B cell (primary cell): ENCODE results near the gene TOM1L2. TPM values are rescaled to one million over a fixed set of nuclear protein-coding genes. Genes with fewer than 3 reads are reported as not detected.

Source experiments
- ATAC-seq: fragments of 200-7000 bp; cut with Tn5 transposase; one replicate; pipeline ENCODE4 v1.10.0; 2021; ENCODE audit warnings: low read depth, mild to moderate bottlenecking, moderate number of reproducible peaks, moderate library complexity
- CTCF ChIA-PET: fragments of 350-600 bp; sonication (Branson Sonifier 250); formaldehyde crosslinking; loops from one replicate; lab custom pipeline; 2021; ENCODE audit warnings: antibody characterized with exemption, inconsistent platforms; lab: Charles Lee
- POLR2A ChIA-PET: fragments of 350-600 bp; sonication (Branson Sonifier 250); formaldehyde crosslinking; loops from one replicate; lab custom pipeline; 2021; ENCODE audit warnings: antibody characterized with exemption; lab: Charles Lee
- DNase-seq: peaks from one replicate; pipeline ENCODE4 v3.0.0; 2013
- H2AFZ ChIP-seq: 2 replicates; pipeline ENCODE4 v1.6.1; 2012; ENCODE audit warnings: mild to moderate bottlenecking, low read depth, low read length; ENCODE audit not compliant: insufficient read depth, poor library complexity, severe bottlenecking
- H3K27ac ChIP-seq, 2 donors: 1 replicate in 1 of 2; 2 replicates in 1 of 2; pipeline ENCODE4 v1.5.1; 2012 to 2013; ENCODE audit warnings: low read length in 2 of 2, mild to moderate bottlenecking in 2 of 2, moderate library complexity in 1 of 2
- H3K27me3 ChIP-seq, 4 experiments: fragments of 200-600 bp in 1 of 4; sonication (generic) in 1 of 4; replicated peaks in 1 of 4; 1 replicate in 2 of 4; 2 replicates in 2 of 4; pipeline versions ENCODE4 v1.6.1 to v1.7.0; 2013 to 2016; ENCODE audit warnings: low read length in 3 of 4, mild to moderate bottlenecking in 2 of 4, mixed read lengths in 1 of 4, moderate library complexity in 1 of 4; ENCODE audit not compliant: insufficient read depth in 4 of 4, control insufficient read depth in 3 of 4; ENCODE audit errors: control extremely low read depth in 1 of 4
- H3K36me3 ChIP-seq, 2 experiments: replicated peaks in 1 of 2; 1 replicate in 1 of 2; 2 replicates in 1 of 2; pipeline versions ENCODE4 v1.6.1 to v1.7.1; 2013; ENCODE audit warnings: low read length in 1 of 2; ENCODE audit not compliant: insufficient read depth in 2 of 2, control insufficient read depth in 1 of 2; ENCODE audit errors: control extremely low read depth in 1 of 2, extremely low read depth in 1 of 2
- H3K4me1 ChIP-seq, 2 donors: fragments of 200-600 bp in 1 of 2; sonication (generic) in 1 of 2; 1 replicate in 1 of 2; 2 replicates in 1 of 2; pipeline versions ENCODE4 v1.5.1 to v1.6.1; 2013 to 2017; ENCODE audit warnings: low read length in 2 of 2; ENCODE audit not compliant: control insufficient read depth in 2 of 2, insufficient read depth in 2 of 2
- H3K4me2 ChIP-seq: replicated peaks from 2 replicates; pipeline ENCODE3; 2012; ENCODE audit warnings: mild to moderate bottlenecking, low read depth, low read length; ENCODE audit not compliant: poor library complexity, severe bottlenecking
- H3K4me3 ChIP-seq, 5 experiments: fragments of 200-600 bp in 1 of 5; sonication (generic) in 1 of 5; 1 replicate in 3 of 5; 2 replicates in 2 of 5; pipeline versions ENCODE4 v1.5.1 to v1.7.0; 2011 to 2016; ENCODE audit warnings: low read length in 4 of 5, mild to moderate bottlenecking in 4 of 5, low read depth in 2 of 5, control low read depth in 1 of 5, moderate library complexity in 1 of 5; ENCODE audit not compliant: insufficient read depth in 1 of 5; ENCODE audit errors: control extremely low read depth in 1 of 5, extremely low read depth in 1 of 5
- H3K79me2 ChIP-seq: fragments of 200-600 bp; sonication (generic); one replicate; pipeline ENCODE4 v1.6.0; 2016; ENCODE audit warnings: low read length; ENCODE audit not compliant: control insufficient read depth, insufficient read depth
- H3K9ac ChIP-seq: fragments of 200-600 bp; sonication (generic); 2 replicates; pipeline ENCODE4 v1.6.1; 2017; ENCODE audit warnings: mild to moderate bottlenecking, low read length, moderate library complexity
- H3K9me3 ChIP-seq, 3 donors: one replicate each; pipeline versions ENCODE4 v1.6.1 to v1.7.1; 2013; ENCODE audit warnings: low read length in 2 of 3; ENCODE audit not compliant: control insufficient read depth in 2 of 3, insufficient read depth in 1 of 3; ENCODE audit errors: control extremely low read depth in 1 of 3
- H4K20me1 ChIP-seq: 2 replicates; pipeline ENCODE4 v1.6.0; 2012; ENCODE audit warnings: mild to moderate bottlenecking, low read length; ENCODE audit not compliant: insufficient read depth, control insufficient read depth, poor library complexity, severe bottlenecking
- H3K27ac Mint-ChIP-seq: one replicate; pipeline ENCODE4 v1.8.0; 2021; ENCODE audit warnings: mixed read lengths
- H3K27me3 Mint-ChIP-seq: one replicate; pipeline ENCODE4 v1.8.0; 2021; ENCODE audit warnings: mixed read lengths
- H3K4me1 Mint-ChIP-seq: one replicate; pipeline ENCODE4 v1.8.0; 2021; ENCODE audit warnings: mixed read lengths
- H3K4me3 Mint-ChIP-seq: one replicate; pipeline ENCODE4 v1.8.0; 2021; ENCODE audit warnings: mixed read lengths
- H3K9me3 Mint-ChIP-seq: one replicate; pipeline ENCODE4 v1.8.0; 2022; ENCODE audit warnings: mixed read lengths; ENCODE audit not compliant: insufficient read depth
- EZH2 ChIP-seq: IDR thresholded peaks from 2 replicates; pipeline ENCODE4 v1.6.1; 2012; ENCODE audit warnings: borderline replicate concordance, low read depth, mild to moderate bottlenecking, moderate library complexity, low read length; ENCODE audit not compliant: insufficient read depth, poor library complexity, severe bottlenecking
- WGBS: methylation state at CpG from one replicate; pipeline ENCODE4 v1.1.5; 2013; ENCODE audit warnings: missing lambda C conversion rate; ENCODE audit not compliant: insufficient coverage; 5-methylcytosine and 5-hydroxymethylcytosine counted together
- intact Hi-C: fragments of 100-400 bp; cut with micrococcal nuclease; formaldehyde crosslinking; loops from one replicate; pipeline ENCODE4 v1.10.0; 2022
- polyA plus RNA-seq: library from polyadenylated mRNA; depleted of rRNA; stranded (reverse); fragments of >200 nt; gene quantifications from 2 replicates; pipeline ENCODE4 v1.2.3, GENCODE V29; 2012
- total RNA-seq, 2 donors: library from RNA; stranded (reverse); fragments of 120-200 nt in 1 of 2; gene quantifications; 1 replicate in 1 of 2; 2 replicates in 1 of 2; pipeline versions ENCODE4 v1.2.3 to v1.2.4, GENCODE V29; 2013 to 2022
- TF ChIP-seq, protein P1 (sequence below): fragments of 200-600 bp; IDR thresholded peaks from one replicate; pipeline ENCODE4 v1.8.0; 2022; ENCODE audit warnings: antibody characterized with exemption, mild to moderate bottlenecking

The TOM1L2 gene
- total and polyA plus RNA-seq, 2 donors (not counting 1 experiment from before 2014, with no cell fraction given): 25.1 to 29.7 TPM

DNA sequence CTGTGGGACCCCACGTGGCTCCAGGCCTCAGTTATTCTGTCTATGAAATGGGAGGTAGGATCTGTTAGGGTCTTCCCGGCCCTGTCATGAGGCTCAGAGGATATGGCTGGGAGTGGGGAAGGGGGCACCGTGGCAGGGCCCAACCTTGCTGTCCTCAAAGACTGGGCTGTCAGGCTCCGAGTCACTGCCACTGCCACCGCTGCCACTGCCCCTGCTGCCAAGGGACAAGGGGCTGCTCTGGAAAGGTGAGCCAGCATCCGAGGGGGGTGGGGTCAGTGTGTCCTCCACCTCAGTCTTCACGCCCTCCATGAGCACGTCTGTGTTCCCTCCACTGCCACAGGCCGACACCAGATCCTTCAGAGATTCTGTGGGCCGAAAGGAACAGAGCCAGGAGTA is 154.7 kb downstream of the TOM1L2 start:
- Histone ChIP-seq H2AFZ (no peak overlapping the region), H4K20me1 (peaks cover 41% of the 10 kb centered on the region), H3K27me3 (no peaks in the 10 kb centered on the region), H3K4me3 (no peak overlapping the region), H3K9me3 (no peaks in the 10 kb centered on the region), H3K36me3 (peaks cover 0 to 40% of the 10 kb centered on the region in 2 experiments), H3K4me2 (no peak overlapping the region), H3K4me1 (peaks cover 5 to 8% of the 10 kb centered on the region in 2 donors), H3K27ac (no peak overlapping the region), H3K79me2 (peaks cover 30% of the 10 kb centered on the region), H3K9ac (no peak overlapping the region)
- Mint-ChIP-seq H3K27me3 (no peaks in the 10 kb centered on the region), H3K27ac (no peak overlapping the region), H3K9me3 (no peaks in the 10 kb centered on the region), H3K4me3 (no peak overlapping the region), H3K4me1 (peaks cover 16% of the 10 kb centered on the region)
- 99% methylated on average over 10 of the region's 10 CpGs for WGBS
- no peak for TF ChIP-seq EZH2
- TF ChIP-seq, protein P1, sequence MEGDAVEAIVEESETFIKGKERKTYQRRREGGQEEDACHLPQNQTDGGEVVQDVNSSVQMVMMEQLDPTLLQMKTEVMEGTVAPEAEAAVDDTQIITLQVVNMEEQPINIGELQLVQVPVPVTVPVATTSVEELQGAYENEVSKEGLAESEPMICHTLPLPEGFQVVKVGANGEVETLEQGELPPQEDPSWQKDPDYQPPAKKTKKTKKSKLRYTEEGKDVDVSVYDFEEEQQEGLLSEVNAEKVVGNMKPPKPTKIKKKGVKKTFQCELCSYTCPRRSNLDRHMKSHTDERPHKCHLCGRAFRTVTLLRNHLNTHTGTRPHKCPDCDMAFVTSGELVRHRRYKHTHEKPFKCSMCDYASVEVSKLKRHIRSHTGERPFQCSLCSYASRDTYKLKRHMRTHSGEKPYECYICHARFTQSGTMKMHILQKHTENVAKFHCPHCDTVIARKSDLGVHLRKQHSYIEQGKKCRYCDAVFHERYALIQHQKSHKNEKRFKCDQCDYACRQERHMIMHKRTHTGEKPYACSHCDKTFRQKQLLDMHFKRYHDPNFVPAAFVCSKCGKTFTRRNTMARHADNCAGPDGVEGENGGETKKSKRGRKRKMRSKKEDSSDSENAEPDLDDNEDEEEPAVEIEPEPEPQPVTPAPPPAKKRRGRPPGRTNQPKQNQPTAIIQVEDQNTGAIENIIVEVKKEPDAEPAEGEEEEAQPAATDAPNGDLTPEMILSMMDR: no peak
- POLR2A ChIA-PET: no interaction called here
- DNase-seq: no peak
- intact Hi-C loops: no loop called here
- CTCF ChIA-PET: interaction anchor here (4.2 kb wide), 1 partner anchor 43 kb away, joined by 26 read pairs; no protein-coding TSS in a partner anchor
- ATAC-seq: no peak

DNA sequence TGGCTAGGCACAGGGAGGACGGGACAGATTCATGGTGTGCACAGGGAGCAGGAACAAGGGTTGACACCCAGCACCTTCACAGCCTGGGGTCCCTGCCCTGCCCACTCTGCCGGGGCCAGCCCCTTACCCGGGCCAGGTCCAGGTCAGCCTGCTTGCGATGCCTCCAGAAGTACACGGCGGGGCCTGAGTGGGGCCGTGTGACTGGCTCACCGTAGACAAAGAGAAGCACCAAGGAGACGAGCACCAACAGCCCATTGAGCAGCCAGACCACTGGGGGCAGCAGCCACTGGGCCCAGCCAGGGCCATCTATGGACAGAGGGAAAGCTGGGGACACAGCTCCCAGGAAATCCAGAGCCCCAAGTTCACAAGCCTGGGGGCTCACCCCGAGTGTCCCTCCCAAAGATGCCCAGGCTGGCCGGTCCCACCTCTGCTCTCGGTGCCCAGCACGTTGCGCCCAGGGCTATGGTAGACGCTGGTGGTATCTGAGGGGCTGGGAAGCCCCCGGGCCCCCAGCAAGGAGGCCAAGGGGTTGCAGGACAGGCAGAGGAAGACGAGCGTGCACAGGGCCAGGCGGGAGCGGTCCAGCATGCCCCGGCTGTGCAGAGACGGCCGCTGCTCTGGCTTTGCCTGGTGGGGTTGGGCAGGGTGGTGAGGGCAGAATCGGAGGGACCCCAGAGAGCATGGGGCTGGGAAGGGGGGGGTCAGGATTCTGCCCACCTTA is 155.2 kb downstream of the TOM1L2 start:
- H3K27ac Mint-ChIP-seq: no peak overlapping the region
- Histone ChIP-seq H3K9ac (no peak overlapping the region), H3K36me3 (peaks cover 0 to 42% of the 10 kb centered on the region in 2 experiments), H3K4me1 (peaks cover 0 to 8% of the 10 kb centered on the region in 2 donors), H3K4me2 (no peak overlapping the region), H3K4me3 (no peak overlapping the region), H2AFZ (no peak overlapping the region), H3K27ac (no peak overlapping the region), H3K79me2 (peaks cover 24% of the 10 kb centered on the region), H3K9me3 (no peaks in the 10 kb centered on the region), H3K27me3 (no peaks in the 10 kb centered on the region), H4K20me1 (peaks cover 39% of the 10 kb centered on the region)
- no peak for TF ChIP-seq EZH2
- TF ChIP-seq, protein P1: no peak
- CTCF ChIA-PET: interaction anchor here (1.1 to 6.4 kb wide), 2 partner anchors 42 to 123 kb away, joined by 3 to 109 read pairs; no protein-coding TSS in a partner anchor
- intact Hi-C loops: no loop called here
- 98% methylated on average over 24 of the region's 24 CpGs for WGBS
- no peaks in the 10 kb centered on the region for H3K27me3 Mint-ChIP-seq
- no peaks in the 10 kb centered on the region for H3K9me3 Mint-ChIP-seq
- POLR2A ChIA-PET: no interaction called here
- peaks cover 20% of the 10 kb centered on the region for H3K4me1 Mint-ChIP-seq
- no peak overlapping the region for H3K4me3 Mint-ChIP-seq
- ATAC-seq (no peak), DNase-seq (no peak)
